ENCODE measurements around the gene ANKRD35.
"Not testable (repeated sequence)": the region's sequence is repeated elsewhere in the genome, so short reads cannot be mapped to it uniquely, and the experiment has no call there.

ANKRD35 gene

DNA sequence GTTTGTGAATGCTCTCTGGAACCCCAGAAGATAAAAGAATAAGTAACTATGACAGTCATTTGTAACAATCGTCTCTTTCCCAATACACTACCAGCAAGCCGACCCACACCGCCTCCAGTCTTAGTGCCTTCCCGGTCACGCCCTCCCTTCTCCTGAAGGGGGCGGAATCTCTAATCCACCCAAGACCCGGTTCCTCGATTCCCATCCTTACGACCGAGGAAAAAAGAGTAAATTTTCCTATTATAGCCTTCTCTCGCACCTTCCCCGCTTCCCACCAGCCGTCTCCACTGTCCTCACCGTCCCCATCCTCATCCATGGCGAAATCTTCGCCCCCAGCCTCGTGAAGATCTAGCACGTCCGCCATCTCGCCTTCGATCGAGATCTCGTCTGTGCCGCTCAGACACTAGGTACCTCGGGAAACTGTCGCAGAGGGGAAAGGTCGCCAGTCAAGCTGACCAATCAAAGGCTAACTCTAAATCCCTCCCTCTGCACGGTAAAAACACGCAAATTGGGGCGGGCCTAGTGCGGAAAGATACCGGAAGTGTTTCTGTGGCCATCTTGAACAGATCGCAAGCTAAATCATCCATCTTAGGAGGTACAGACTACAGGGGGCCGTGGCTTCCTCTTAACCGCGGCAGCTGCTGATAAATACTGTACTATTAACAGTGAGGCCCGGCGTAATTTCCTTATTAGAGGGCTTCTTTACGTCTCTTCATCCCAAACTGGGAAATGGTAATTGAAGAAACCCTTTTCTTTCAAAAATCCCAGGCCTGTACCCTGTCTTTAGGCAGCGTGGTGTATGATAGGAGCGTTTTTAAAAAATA lies 41.6 kb upstream of the ANKRD35 start, which contains the start of gene RBM8A:
RBM8A (minus strand) TSS at position 422 of the 824 bp plus-strand sequence; CDS start at position 364, 58 bp downstream.
- H3K27ac ChIP-seq (ENCODE audit: low read depth, low read length), result peak within 1 kb of the TSS; percentile 93
- H2AFZ ChIP-seq (ENCODE audit: low read depth, low read length, severe bottlenecking), result no peak within 1 kb of the TSS

DNA sequence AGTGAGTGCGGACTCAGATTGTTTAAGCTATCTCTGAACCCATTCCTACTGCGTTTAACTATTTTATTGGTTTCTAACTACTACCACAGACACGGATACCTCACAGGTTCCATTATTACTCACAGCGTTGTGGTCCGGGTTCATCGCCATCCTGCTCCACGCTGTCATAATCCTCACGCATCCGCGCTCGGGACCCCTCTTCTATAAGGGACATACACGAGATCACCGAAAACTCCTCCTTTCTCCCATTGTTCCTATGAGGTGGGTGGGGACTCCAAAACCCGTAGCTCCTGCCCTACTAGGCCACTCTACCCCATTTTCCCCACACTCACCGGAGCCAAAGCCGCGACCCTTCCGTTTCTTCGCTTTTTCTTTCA lies 41.0 kb upstream of the ANKRD35 start:
- Histone ChIP-seq H3K36me3 (ENCODE audit: low read length) (peaks cover 9% of the 10 kb centered on the region), H3K27ac (ENCODE audit: low read depth, low read length) (peak overlapping the region; percentile 93)
- TF ChIP-seq EZH2phosphoT487 (conservative IDR thresholded peaks at IDR 0.05; ENCODE audit: low read length) (no peak), CTCF (IDR thresholded peaks at IDR 0.05; ENCODE audit: insufficient read depth, low read length, poor library complexity, severe bottlenecking) (no peak)

More for the DNA sequence above, 41.6 kb upstream of the ANKRD35 start, which contains the start of gene RBM8A:
- Histone ChIP-seq H3K4me2 (ENCODE audit: low read depth, low read length, poor library complexity, severe bottlenecking) (peak within 1 kb of the TSS; percentile 94), H3K79me2 (ENCODE audit: insufficient read depth, low read length) (peaks cover 14% of the 10 kb centered on the region), H3K27me3 (ENCODE audit: low read length) (no peaks in the 10 kb centered on the region), H3K36me3 (ENCODE audit: low read length) (peaks cover 9% of the 10 kb centered on the region), H3F3A (ENCODE audit: insufficient read depth) (peaks cover 46% of the 10 kb centered on the region), H3K9me2 (replicated peaks; ENCODE audit: insufficient read depth, low read length) (no peaks in the 10 kb centered on the region), H3K9me3 (ENCODE audit: insufficient read depth, low read length) (no peaks in the 10 kb centered on the region), H3K9ac (ENCODE audit: low read length) (peak within 1 kb of the TSS; percentile 94), H4K20me1 (ENCODE audit: low read depth, low read length) (no peaks in the 10 kb centered on the region), H3K4me3 (ENCODE audit: insufficient read depth, low read length, poor library complexity, severe bottlenecking) (peak within 1 kb of the TSS; percentile 89)
- TF ChIP-seq CTCF (IDR thresholded peaks at IDR 0.05; ENCODE audit: insufficient read depth, low read length, poor library complexity, severe bottlenecking) (peak; percentile 38), EZH2phosphoT487 (conservative IDR thresholded peaks at IDR 0.05; ENCODE audit: low read length) (no peak)

GRCh38 chr1:145922266-145922665 lies 36.6 kb upstream of the ANKRD35 start:
- TF ChIP-seq EZH2phosphoT487 (conservative IDR thresholded peaks at IDR 0.05; ENCODE audit: low read length), result no peak
- no peak for TF ChIP-seq CTCF (IDR thresholded peaks at IDR 0.05; ENCODE audit: insufficient read depth, low read length, poor library complexity, severe bottlenecking)
- Histone ChIP-seq H3K9ac (ENCODE audit: low read length) (no peak overlapping the region), H3K27me3 (ENCODE audit: low read length) (no peaks in the 10 kb centered on the region), H3K4me3 (ENCODE audit: insufficient read depth, low read length, poor library complexity, severe bottlenecking) (no peak overlapping the region), H3K9me2 (replicated peaks; ENCODE audit: insufficient read depth, low read length) (no peaks in the 10 kb centered on the region), H3F3A (ENCODE audit: insufficient read depth) (peaks cover 26% of the 10 kb centered on the region), H3K27ac (ENCODE audit: low read depth, low read length) (no peak overlapping the region), H3K9me3 (ENCODE audit: insufficient read depth, low read length) (no peaks in the 10 kb centered on the region), H3K79me2 (ENCODE audit: insufficient read depth, low read length) (peaks cover 14% of the 10 kb centered on the region), H4K20me1 (ENCODE audit: low read depth, low read length) (no peaks in the 10 kb centered on the region), H3K36me3 (ENCODE audit: low read length) (peaks cover 9% of the 10 kb centered on the region), H3K4me2 (ENCODE audit: low read depth, low read length, poor library complexity, severe bottlenecking) (no peak overlapping the region), H2AFZ (ENCODE audit: low read depth, low read length, severe bottlenecking) (no peak overlapping the region)

More for the DNA sequence above, 41.0 kb upstream of the ANKRD35 start:
- H4K20me1 ChIP-seq (ENCODE audit: low read depth, low read length), result no peaks in the 10 kb centered on the region
- H3K9me3 ChIP-seq (ENCODE audit: insufficient read depth, low read length), result no peaks in the 10 kb centered on the region
- no peaks in the 10 kb centered on the region for H3K9me2 ChIP-seq (replicated peaks; ENCODE audit: insufficient read depth, low read length)
- no peak overlapping the region for H2AFZ ChIP-seq (ENCODE audit: low read depth, low read length, severe bottlenecking)
- peaks cover 14% of the 10 kb centered on the region for H3K79me2 ChIP-seq (ENCODE audit: insufficient read depth, low read length)
- H3K4me3 ChIP-seq (ENCODE audit: insufficient read depth, low read length, poor library complexity, severe bottlenecking), result peak overlapping the region; percentile 89
- H3F3A ChIP-seq (ENCODE audit: insufficient read depth), result peaks cover 50% of the 10 kb centered on the region
- H3K27me3 ChIP-seq (ENCODE audit: low read length), result no peaks in the 10 kb centered on the region
- peak overlapping the region; percentile 94 for H3K9ac ChIP-seq (ENCODE audit: low read length)
- H3K4me2 ChIP-seq (ENCODE audit: low read depth, low read length, poor library complexity, severe bottlenecking), result peak overlapping the region; percentile 88

GRCh38 chr1:145920297-145920696 lies 34.6 kb upstream of the ANKRD35 start:
- not testable (repeated sequence) for H4K20me1 ChIP-seq (ENCODE audit: low read depth, low read length); H3K4me3 ChIP-seq (ENCODE audit: insufficient read depth, low read length, poor library complexity, severe bottlenecking); H3K27ac ChIP-seq (ENCODE audit: low read depth, low read length); H3K9me2 ChIP-seq (replicated peaks; ENCODE audit: insufficient read depth, low read length); H3K79me2 ChIP-seq (ENCODE audit: insufficient read depth, low read length); H3K4me2 ChIP-seq (ENCODE audit: low read depth, low read length, poor library complexity, severe bottlenecking); H3K9ac ChIP-seq (ENCODE audit: low read length); H3K9me3 ChIP-seq (ENCODE audit: insufficient read depth, low read length); H3K27me3 ChIP-seq (ENCODE audit: low read length); H2AFZ ChIP-seq (ENCODE audit: low read depth, low read length, severe bottlenecking); H3K36me3 ChIP-seq (ENCODE audit: low read length)
- H3F3A ChIP-seq (ENCODE audit: insufficient read depth), result peaks cover 26% of the 10 kb centered on the region
